ENCODE results near the gene MEOX1.
A peak's percentile ranks its signal among the peaks of the same experiment; 100 is the strongest.

MEOX1 gene

DNA sequence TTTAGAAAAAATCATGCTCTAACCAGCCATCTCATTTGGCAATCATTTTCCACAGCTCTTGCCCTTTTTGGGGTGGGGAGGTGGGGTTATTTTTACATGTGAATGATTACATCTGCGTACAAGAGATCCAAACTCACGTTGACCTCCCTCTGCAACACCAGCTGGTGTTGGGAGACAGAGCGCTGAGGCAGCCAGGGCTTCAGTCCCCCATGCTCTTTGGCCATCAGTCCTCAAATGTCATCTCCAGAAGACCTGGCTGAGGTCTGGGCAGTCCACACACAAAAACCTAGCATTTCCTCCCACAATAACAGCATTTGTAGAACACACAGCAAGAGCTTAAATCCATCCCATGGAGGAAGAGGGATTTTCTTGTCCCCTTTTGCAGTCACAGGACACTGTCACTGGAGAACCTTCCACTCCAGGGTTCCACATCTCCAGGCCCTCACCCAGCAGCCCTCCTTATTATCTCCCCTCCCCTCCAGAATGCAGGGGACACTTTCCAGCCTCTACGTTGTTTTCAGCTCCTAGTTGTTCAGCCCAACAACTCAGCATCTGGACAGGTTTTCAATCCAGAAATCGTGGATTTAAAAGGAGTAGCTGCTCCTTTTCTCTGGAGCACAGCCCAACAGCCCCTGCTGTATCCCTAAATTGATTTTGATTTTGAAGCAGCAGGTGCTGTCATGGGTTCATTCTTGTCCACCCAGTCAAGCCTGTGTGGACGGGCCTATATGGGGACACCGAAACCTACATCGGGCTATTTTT lies 21.1 kb downstream of the MEOX1 start:
- no peak for DNase-seq
- TF ChIP-seq, protein P1, sequence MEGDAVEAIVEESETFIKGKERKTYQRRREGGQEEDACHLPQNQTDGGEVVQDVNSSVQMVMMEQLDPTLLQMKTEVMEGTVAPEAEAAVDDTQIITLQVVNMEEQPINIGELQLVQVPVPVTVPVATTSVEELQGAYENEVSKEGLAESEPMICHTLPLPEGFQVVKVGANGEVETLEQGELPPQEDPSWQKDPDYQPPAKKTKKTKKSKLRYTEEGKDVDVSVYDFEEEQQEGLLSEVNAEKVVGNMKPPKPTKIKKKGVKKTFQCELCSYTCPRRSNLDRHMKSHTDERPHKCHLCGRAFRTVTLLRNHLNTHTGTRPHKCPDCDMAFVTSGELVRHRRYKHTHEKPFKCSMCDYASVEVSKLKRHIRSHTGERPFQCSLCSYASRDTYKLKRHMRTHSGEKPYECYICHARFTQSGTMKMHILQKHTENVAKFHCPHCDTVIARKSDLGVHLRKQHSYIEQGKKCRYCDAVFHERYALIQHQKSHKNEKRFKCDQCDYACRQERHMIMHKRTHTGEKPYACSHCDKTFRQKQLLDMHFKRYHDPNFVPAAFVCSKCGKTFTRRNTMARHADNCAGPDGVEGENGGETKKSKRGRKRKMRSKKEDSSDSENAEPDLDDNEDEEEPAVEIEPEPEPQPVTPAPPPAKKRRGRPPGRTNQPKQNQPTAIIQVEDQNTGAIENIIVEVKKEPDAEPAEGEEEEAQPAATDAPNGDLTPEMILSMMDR (IDR thresholded peaks at IDR 0.05; ENCODE audit: low read depth, low read length): no peak
- Histone ChIP-seq H3K4me3 (ENCODE audit: low read depth, low read length) (no peak overlapping the region), H3K27ac (no peak overlapping the region), H3K9me3 (ENCODE audit: severe bottlenecking) (peaks cover 4% of the 10 kb centered on the region), H3K36me3 (no peaks in the 10 kb centered on the region), H3K27me3 (ENCODE audit: insufficient read depth, low read depth, severe bottlenecking) (no peaks in the 10 kb centered on the region)

DNA sequence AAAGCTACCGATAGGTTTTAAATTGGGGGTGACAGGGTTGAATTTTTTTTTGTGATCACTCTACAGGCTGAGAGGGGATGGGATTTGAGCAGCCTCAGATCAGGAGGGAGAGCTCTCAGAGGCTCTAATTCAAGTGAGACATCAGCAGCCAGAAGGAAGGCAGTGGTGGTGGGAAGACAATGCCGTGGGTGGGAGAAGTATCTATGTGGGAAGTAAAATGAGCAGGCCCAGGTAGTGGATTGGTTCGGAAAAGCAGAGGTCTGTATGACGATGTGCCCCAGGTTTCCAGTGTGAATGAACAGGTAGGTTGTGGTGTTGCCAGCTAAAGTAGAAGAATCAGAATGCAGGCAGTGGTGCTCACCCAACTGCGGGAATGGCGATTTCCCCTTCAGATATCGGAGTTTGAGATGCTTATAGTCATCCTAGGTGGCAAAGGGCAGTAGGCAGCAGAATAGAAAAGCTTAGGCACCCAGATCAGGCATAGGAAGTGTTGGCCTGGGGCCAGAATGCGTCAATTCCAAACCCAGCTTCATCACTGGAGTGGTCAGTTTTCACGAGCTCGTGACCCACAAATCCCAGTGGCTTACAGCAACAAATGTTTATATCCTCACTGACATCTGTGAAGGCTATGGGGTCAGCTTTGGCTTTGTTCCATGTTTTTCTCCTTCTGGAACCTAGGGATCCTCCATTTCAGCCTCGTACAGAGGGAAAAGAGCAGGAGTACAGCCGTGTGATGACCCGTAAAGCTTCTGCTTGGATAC lies 24.0 kb downstream of the MEOX1 start:
- no peak overlapping the region for H3K4me3 ChIP-seq (ENCODE audit: low read depth, low read length)
- TF ChIP-seq, protein P1 (IDR thresholded peaks at IDR 0.05; ENCODE audit: low read depth, low read length): no peak
- no peaks in the 10 kb centered on the region for H3K27me3 ChIP-seq (ENCODE audit: insufficient read depth, low read depth, severe bottlenecking)
- H3K36me3 ChIP-seq: no peaks in the 10 kb centered on the region
- no peaks in the 10 kb centered on the region for H3K9me3 ChIP-seq (ENCODE audit: severe bottlenecking)
- H3K27ac ChIP-seq: no peak overlapping the region
- DNase-seq: no peak

DNA sequence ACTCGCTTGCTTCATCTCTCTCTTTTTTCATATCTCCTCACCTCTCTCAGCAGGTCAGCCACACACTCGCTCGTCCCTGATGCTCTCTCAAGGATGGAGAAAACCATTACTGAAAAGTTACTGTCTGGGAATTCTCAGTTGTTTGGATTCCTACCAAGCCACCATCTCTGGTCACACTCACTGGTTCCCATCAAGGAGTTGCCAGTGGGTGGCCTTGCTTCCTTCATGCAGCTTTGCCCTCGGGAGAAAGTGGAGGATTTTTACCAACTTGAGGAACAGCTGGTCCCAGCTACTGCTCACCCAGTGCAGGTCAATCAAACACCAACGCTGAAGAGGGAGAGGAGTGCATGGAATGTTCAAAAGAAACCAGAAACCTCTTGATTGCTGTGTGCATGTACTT lies 25.3 kb downstream of the MEOX1 start:
- Histone ChIP-seq H3K36me3 (no peaks in the 10 kb centered on the region), H3K9me3 (ENCODE audit: severe bottlenecking) (no peaks in the 10 kb centered on the region), H3K27ac (no peak overlapping the region), H3K4me3 (ENCODE audit: low read depth, low read length) (no peak overlapping the region), H3K27me3 (ENCODE audit: insufficient read depth, low read depth, severe bottlenecking) (no peaks in the 10 kb centered on the region)
- TF ChIP-seq, protein P1 (IDR thresholded peaks at IDR 0.05; ENCODE audit: low read depth, low read length): no peak
- DNase-seq: no peak

DNA sequence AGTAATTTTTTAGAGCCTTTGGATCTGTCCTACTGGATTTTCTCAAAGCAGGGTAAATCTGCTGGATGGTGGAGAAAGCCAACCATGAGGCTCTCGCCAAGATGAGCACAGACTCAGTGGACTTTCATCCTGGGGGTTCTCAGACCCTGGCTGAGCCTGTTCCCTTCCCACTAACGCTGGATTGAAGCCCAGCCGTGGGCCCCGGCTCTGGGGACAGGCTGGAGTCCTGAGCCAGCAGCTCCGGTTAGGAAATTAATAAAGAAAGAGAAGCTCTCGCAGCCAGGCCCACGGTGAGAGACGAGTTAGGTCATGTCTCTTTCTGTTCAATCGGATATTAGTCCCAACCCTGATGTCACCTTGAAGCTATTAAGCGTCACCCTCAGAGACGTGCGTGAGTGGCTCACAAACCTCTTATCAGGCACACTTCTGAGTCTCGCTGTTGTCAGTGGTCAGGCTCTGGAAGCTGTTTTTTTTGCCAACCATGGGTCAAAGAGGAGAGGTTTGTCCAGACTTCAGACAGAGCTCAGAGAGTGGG lies 27.1 kb downstream of the MEOX1 start:
- Histone ChIP-seq H3K9me3 (ENCODE audit: severe bottlenecking) (no peaks in the 10 kb centered on the region), H3K4me3 (ENCODE audit: low read depth, low read length) (no peak overlapping the region), H3K36me3 (no peaks in the 10 kb centered on the region), H3K27ac (peak overlapping the region; percentile 67), H3K27me3 (ENCODE audit: insufficient read depth, low read depth, severe bottlenecking) (no peaks in the 10 kb centered on the region)
- peak; percentile 46 for DNase-seq
- TF ChIP-seq, protein P1 (IDR thresholded peaks at IDR 0.05; ENCODE audit: low read depth, low read length): no peak

- H3K4me3 ChIP-seq (ENCODE audit: low read depth, low read length): no peak overlapping the region
Observed at GRCh38 chr17:43632221-43632620, 29.5 kb downstream of the MEOX1 start.

More at GRCh38 chr17:43632221-43632620, 29.5 kb downstream of the MEOX1 start:
- DNase-seq: no peak
- H3K27me3 ChIP-seq (ENCODE audit: insufficient read depth, low read depth, severe bottlenecking): no peaks in the 10 kb centered on the region
- H3K36me3 ChIP-seq: no peaks in the 10 kb centered on the region
- H3K9me3 ChIP-seq (ENCODE audit: severe bottlenecking): no peaks in the 10 kb centered on the region
- TF ChIP-seq, protein P1 (IDR thresholded peaks at IDR 0.05; ENCODE audit: low read depth, low read length): no peak
- no peak overlapping the region for H3K27ac ChIP-seq
